Measurements from ENCODE around the gene RRAGC. TPM values are rescaled to one million over a fixed set of nuclear protein-coding genes. Genes with fewer than 3 reads are reported as not detected.

RRAGC gene
- total and polyA plus RNA-seq, 2 of the 13 experiments (the other 11 are each of a cell fraction or from before 2014, with no cell fraction given), result 7.6 to 8.0 TPM

DNA sequence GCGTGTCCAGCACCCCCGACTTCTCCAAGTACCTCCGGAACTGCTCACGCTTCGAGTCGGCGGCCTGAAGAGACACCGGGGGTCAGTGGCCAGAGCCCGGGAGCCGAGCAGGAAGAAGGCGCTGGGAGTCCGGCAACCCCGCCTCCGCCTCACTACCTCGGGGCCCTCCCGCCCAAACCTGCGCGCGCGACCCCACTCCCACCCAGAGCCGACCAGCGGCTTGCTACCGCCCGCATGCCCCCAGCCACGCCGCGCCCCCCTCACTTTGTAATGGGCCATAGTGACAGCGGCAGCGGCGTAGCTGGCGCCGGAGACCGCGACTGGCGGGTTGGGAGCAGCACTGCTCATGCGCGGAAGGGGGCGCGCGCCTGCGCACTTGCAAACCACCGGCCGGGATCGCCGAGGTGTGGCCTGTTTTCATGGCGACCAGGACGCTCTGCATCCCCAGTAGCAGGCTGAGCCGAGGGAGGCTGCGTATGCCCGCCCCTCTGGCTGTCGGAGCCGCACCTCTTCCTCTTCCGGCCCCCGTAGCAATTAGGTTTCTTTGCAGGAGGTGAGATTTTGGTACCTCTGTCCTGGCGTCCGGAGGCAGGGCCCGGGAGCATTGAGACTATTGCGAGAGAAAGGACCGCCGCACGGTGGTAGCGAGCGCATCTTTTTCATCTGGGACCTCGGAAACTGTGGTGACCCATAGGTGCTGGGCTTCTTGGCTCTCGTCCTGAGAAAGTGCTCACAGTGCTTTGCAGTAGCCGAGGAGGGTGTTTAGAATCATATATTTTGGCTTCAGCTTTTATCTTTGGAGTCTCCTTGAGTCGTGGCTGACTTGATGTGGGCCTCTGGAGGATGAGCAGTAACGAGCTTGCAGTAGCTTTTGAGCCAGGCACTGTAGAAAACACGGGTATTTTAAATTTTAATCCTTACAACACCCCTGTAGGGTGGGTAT, 13.7 kb upstream of the RRAGC start, which contains the start of gene MYCBP (continued):
- TF ChIP-seq, protein P1, sequence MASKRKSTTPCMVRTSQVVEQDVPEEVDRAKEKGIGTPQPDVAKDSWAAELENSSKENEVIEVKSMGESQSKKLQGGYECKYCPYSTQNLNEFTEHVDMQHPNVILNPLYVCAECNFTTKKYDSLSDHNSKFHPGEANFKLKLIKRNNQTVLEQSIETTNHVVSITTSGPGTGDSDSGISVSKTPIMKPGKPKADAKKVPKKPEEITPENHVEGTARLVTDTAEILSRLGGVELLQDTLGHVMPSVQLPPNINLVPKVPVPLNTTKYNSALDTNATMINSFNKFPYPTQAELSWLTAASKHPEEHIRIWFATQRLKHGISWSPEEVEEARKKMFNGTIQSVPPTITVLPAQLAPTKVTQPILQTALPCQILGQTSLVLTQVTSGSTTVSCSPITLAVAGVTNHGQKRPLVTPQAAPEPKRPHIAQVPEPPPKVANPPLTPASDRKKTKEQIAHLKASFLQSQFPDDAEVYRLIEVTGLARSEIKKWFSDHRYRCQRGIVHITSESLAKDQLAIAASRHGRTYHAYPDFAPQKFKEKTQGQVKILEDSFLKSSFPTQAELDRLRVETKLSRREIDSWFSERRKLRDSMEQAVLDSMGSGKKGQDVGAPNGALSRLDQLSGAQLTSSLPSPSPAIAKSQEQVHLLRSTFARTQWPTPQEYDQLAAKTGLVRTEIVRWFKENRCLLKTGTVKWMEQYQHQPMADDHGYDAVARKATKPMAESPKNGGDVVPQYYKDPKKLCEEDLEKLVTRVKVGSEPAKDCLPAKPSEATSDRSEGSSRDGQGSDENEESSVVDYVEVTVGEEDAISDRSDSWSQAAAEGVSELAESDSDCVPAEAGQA (IDR thresholded peaks at IDR 0.05; ENCODE audit: low read depth), result no peak
- TF ChIP-seq, protein P1 (CRISPR knock-in tag; IDR thresholded peaks at IDR 0.05; ENCODE audit: borderline replicate concordance), result peak; percentile 44; the same call in 1 of the 2 replicates
- 0 out of 2 replicates have a peak, but pooled peaks have one; percentile 52 for TF ChIP-seq ZNF839 (CRISPR knock-in tag; IDR thresholded peaks at IDR 0.05; ENCODE audit: borderline replicate concordance)
- TF ChIP-seq ZNF781 (CRISPR knock-in tag; IDR thresholded peaks at IDR 0.05; ENCODE audit: borderline replicate concordance, not compliant biosample characterization), result peak; percentile 30
- peak; percentile 92 for TF ChIP-seq POLR2G (IDR thresholded peaks at IDR 0.05; ENCODE audit: low read depth, low read length)
- TF ChIP-seq ZBTB38 (CRISPR knock-in tag; IDR thresholded peaks at IDR 0.05), result peak; percentile 10; the same call in 1 of the 2 replicates
- TF ChIP-seq IRX3 (CRISPR knock-in tag; IDR thresholded peaks at IDR 0.05; ENCODE audit: borderline replicate concordance, low read depth), result peak; percentile 42; the same call in 1 of the 2 replicates
- TF ChIP-seq MZF1 (CRISPR knock-in tag; IDR thresholded peaks at IDR 0.05; ENCODE audit: borderline replicate concordance), result no peak
- peak; percentile 77 for TF ChIP-seq ZNF547 (CRISPR knock-in tag; IDR thresholded peaks at IDR 0.05)
- TF ChIP-seq ATF7 (IDR thresholded peaks at IDR 0.05), result no peak
- TF ChIP-seq ATF7 (CRISPR knock-in tag; IDR thresholded peaks at IDR 0.05), result no peak
- TF ChIP-seq, protein P2, sequence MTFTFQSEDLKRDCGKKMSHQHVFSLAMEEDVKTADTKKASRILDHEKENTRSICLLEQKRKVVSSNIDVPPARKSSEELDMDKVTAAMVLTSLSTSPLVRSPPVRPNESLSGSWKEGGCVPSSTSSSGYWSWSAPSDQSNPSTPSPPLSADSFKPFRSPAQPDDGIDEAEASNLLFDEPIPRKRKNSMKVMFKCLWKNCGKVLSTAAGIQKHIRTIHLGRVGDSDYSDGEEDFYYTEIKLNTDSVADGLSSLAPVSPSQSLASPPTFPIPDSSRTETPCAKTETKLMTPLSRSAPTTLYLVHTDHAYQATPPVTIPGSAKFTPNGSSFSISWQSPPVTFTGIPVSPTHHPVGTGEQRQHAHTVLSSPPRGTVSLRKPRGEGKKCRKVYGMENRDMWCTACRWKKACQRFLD (CRISPR knock-in tag; IDR thresholded peaks at IDR 0.05; ENCODE audit: borderline replicate concordance), result 0 out of 2 replicates have a peak, but pooled peaks have one; percentile 67
- TF ChIP-seq ZNF460 (CRISPR knock-in tag; IDR thresholded peaks at IDR 0.05; ENCODE audit: borderline replicate concordance), result no peak
- TF ChIP-seq ZNF431 (CRISPR knock-in tag; IDR thresholded peaks at IDR 0.05; ENCODE audit: borderline replicate concordance, low read depth), result no peak
- peak; percentile 68 for TF ChIP-seq IKZF4 (CRISPR knock-in tag; IDR thresholded peaks at IDR 0.05; ENCODE audit: borderline replicate concordance, low read depth, not compliant biosample characterization)
- TF ChIP-seq GABPB1 (CRISPR knock-in tag; IDR thresholded peaks at IDR 0.05), result peak; percentile 95
- TF ChIP-seq KLF16 (CRISPR knock-in tag; IDR thresholded peaks at IDR 0.05), result no peak
- peak; percentile 67; the same call in 1 of the 2 replicates for TF ChIP-seq ZSCAN21 (CRISPR knock-in tag; IDR thresholded peaks at IDR 0.05; ENCODE audit: borderline replicate concordance)
- peak; percentile 6; the same call in 1 of the 2 replicates for TF ChIP-seq BHLHE40 (IDR thresholded peaks at IDR 0.05; ENCODE audit: low read length)
- peak; percentile 76 for TF ChIP-seq ZNF543 (CRISPR knock-in tag; IDR thresholded peaks at IDR 0.05)
- TF ChIP-seq MTF2 (CRISPR knock-in tag; IDR thresholded peaks at IDR 0.05; ENCODE audit: borderline replicate concordance), result no peak
- peak; percentile 55; the same call in 1 of the 2 replicates for TF ChIP-seq ZNF747 (CRISPR knock-in tag; IDR thresholded peaks at IDR 0.05; ENCODE audit: borderline replicate concordance)
